Neuronal stem cell (in vitro differentiated cells): ENCODE data around the gene DOCK11.

Experiments
- DNase-seq: peaks from one replicate; pipeline ENCODE4 v3.0.0-alpha.2; 2013; ENCODE audit warnings: low spot score
- H2AFZ ChIP-seq: one replicate; pipeline ENCODE4 v1.6.1; 2013; ENCODE audit warnings: mild to moderate bottlenecking, low read length, inconsistent platforms
- H2AK5ac ChIP-seq: 2 replicates; pipeline ENCODE4 v1.6.1; 2013; ENCODE audit warnings: low read depth, mild to moderate bottlenecking, inconsistent platforms, low read length, moderate library complexity, mixed read lengths
- H2BK120ac ChIP-seq: 2 replicates; pipeline ENCODE4 v1.6.1; 2013; ENCODE audit warnings: low read depth, mild to moderate bottlenecking, inconsistent platforms, low read length, moderate library complexity, mixed read lengths
- H2BK12ac ChIP-seq: one replicate; pipeline ENCODE4 v1.6.1; 2013; ENCODE audit warnings: low read length, inconsistent platforms
- H2BK15ac ChIP-seq: 2 replicates; pipeline ENCODE4 v1.6.1; 2013; ENCODE audit warnings: mild to moderate bottlenecking, low read length, inconsistent platforms, mixed read lengths
- H2BK5ac ChIP-seq: one replicate; pipeline ENCODE4 v1.6.1; 2013; ENCODE audit warnings: inconsistent platforms, mild to moderate bottlenecking, low read length, moderate library complexity
- H3K14ac ChIP-seq: one replicate; pipeline ENCODE4 v1.6.1; 2013; ENCODE audit warnings: low read length, inconsistent platforms
- H3K18ac ChIP-seq: 2 replicates; pipeline ENCODE4 v1.6.1; 2013; ENCODE audit warnings: low read length, inconsistent platforms
- H3K23ac ChIP-seq: 2 replicates; pipeline ENCODE4 v1.6.1; 2013; ENCODE audit warnings: low read depth, mild to moderate bottlenecking, mixed read lengths, low read length, inconsistent platforms; ENCODE audit not compliant: poor library complexity
- H3K27ac ChIP-seq: replicated peaks from 3 replicates; pipeline ENCODE4 v1.5.1; 2013; ENCODE audit warnings: low read length, inconsistent platforms
- H3K27me3 ChIP-seq, 3 experiments: 2 replicates each; pipeline ENCODE4 v1.6.1; 2013; ENCODE audit warnings: low read length in 3 of 3, mild to moderate bottlenecking in 2 of 3, inconsistent platforms in 1 of 3, low read depth in 1 of 3, mixed read lengths in 1 of 3, moderate library complexity in 1 of 3; ENCODE audit not compliant: control insufficient read depth in 3 of 3, insufficient read depth in 3 of 3
- H3K36me3 ChIP-seq, 2 donors: replicated peaks in 1 of 2; 2 replicates each; pipeline ENCODE4 v1.6.1; 2013; ENCODE audit warnings: low read length in 2 of 2; ENCODE audit not compliant: control insufficient read depth in 2 of 2, insufficient read depth in 2 of 2
- H3K4ac ChIP-seq: 2 replicates; pipeline ENCODE4 v1.6.1; 2013; ENCODE audit warnings: inconsistent platforms, mild to moderate bottlenecking, low read length, moderate library complexity
- H3K4me1 ChIP-seq, 2 donors: 1 replicate in 1 of 2; 2 replicates in 1 of 2; pipeline ENCODE4 v1.6.1; 2013; ENCODE audit warnings: low read length in 2 of 2, low read depth in 1 of 2; ENCODE audit not compliant: control insufficient read depth in 2 of 2, insufficient read depth in 1 of 2
- H3K4me2 ChIP-seq: one replicate; pipeline ENCODE4 v1.6.1; 2013; ENCODE audit warnings: mild to moderate bottlenecking, low read length, inconsistent platforms; ENCODE audit not compliant: insufficient read depth, poor library complexity, severe bottlenecking
- H3K4me3 ChIP-seq, 2 donors: 2 replicates each; pipeline ENCODE4 v1.5.1; 2013; ENCODE audit warnings: low read length in 2 of 2, mild to moderate bottlenecking in 2 of 2, inconsistent platforms in 1 of 2, moderate library complexity in 1 of 2
- H3K79me1 ChIP-seq: one replicate; pipeline ENCODE4 v1.6.1; 2013; ENCODE audit warnings: low read depth, mild to moderate bottlenecking, inconsistent platforms, low read length, moderate library complexity
- H3K9ac ChIP-seq: one replicate; pipeline ENCODE4 v1.6.1; 2013; ENCODE audit warnings: mild to moderate bottlenecking, low read depth, low read length, inconsistent platforms; ENCODE audit not compliant: poor library complexity
- H3K9me3 ChIP-seq, 2 donors: replicated peaks in 1 of 2; 2 replicates each; pipeline versions ENCODE3 to v1.6.1; 2013; ENCODE audit warnings: low read length in 2 of 2, mild to moderate bottlenecking in 2 of 2, inconsistent platforms in 1 of 2, low read depth in 1 of 2, mixed read lengths in 1 of 2, moderate library complexity in 1 of 2; ENCODE audit not compliant: control insufficient read depth in 2 of 2, insufficient read depth in 1 of 2
- H4K8ac ChIP-seq: one replicate; pipeline ENCODE4 v1.6.1; 2013; ENCODE audit warnings: low read depth, mild to moderate bottlenecking, inconsistent platforms, low read length, moderate library complexity
- H4K91ac ChIP-seq: one replicate; pipeline ENCODE4 v1.6.1; 2013; ENCODE audit warnings: low read length, low read depth, mild to moderate bottlenecking, inconsistent platforms; ENCODE audit not compliant: poor library complexity
- WGBS, 2 donors: extraction: QIAGEN DNeasy Blood & Tissue Kit; methylation state at CpG; one replicate each; pipeline ENCODE4 v1.1.7; 2013; ENCODE audit warnings: missing lambda C conversion rate in 2 of 2, mixed read lengths in 1 of 2; ENCODE audit not compliant: insufficient read length in 2 of 2, insufficient replicate concordance in 1 of 2; ENCODE audit errors: extremely low coverage in 2 of 2; 5-methylcytosine and 5-hydroxymethylcytosine counted together

The DOCK11 gene

DNA sequence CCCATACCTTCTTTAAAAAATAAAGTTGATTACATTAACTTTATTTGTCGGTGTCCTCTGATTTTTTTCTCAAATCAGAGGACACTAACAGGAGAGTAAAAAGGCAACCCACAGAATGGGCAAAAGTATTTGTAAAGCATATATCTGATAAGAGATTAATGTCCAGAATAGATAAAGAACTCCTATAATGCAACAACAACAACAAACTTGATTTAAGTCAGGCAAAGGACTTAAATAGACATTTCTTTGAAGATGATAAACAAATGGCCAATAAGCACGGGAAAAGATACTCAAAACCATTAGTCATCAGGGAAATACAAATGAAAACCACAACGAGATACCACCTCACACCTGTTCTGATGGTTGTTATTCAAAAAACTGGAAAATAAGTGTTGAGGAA is 28.7 kb downstream of the DOCK11 start:
- no peaks in the 10 kb centered on the region for H3K27me3 ChIP-seq
- peaks cover 5 to 9% of the 10 kb centered on the region in 2 donors for H3K4me1 ChIP-seq
- H2BK15ac ChIP-seq: no peak overlapping the region
- no peaks in the 10 kb centered on the region for H3K79me1 ChIP-seq
- WGBS, 2 donors: no CpG with 5 or more reads among the region's 3 CpGs
- H3K36me3 ChIP-seq: no peaks in the 10 kb centered on the region
- H2BK12ac ChIP-seq: no peak overlapping the region
- H2AK5ac ChIP-seq: no peak overlapping the region
- no peak overlapping the region for H3K18ac ChIP-seq
- no peak overlapping the region for H3K14ac ChIP-seq
- no peak overlapping the region for H2BK5ac ChIP-seq
- H3K9ac ChIP-seq: no peak overlapping the region
- no peak for DNase-seq
- H3K4me3 ChIP-seq: no peak overlapping the region
- H4K91ac ChIP-seq: no peak overlapping the region
- no peak overlapping the region for H3K27ac ChIP-seq
- no peak overlapping the region for H2BK120ac ChIP-seq
- no peak overlapping the region for H2AFZ ChIP-seq
- no peaks in the 10 kb centered on the region for H3K9me3 ChIP-seq
- no peak overlapping the region for H3K4me2 ChIP-seq
- H3K23ac ChIP-seq: no peak overlapping the region
- no peak overlapping the region for H3K4ac ChIP-seq
- no peak overlapping the region for H4K8ac ChIP-seq

DNA sequence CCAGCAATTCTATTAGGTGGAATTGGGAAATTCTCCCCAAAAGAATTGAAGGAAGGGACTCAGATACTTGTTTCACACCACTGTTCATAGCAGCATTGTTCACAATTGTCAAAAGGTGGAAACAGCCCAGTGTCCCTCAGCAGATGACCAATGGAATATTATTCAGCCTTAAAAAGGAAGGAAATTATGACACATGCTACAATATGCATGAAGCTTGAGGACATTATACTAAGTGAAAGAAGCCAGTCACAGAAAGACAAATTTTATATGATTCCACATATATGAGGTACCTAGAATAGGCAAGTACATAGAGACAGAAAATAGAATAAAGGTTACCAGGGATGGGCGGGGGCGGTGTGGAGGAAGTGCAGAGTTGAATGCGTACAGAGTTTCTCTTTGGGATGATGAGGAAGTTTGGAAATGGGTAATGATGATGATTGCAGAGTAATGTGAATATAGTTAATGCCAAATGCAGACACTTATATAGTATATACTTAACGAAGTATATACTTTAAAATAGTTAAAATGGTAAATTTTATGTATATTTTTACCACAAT is 29.6 kb downstream of the DOCK11 start:
- Histone ChIP-seq H3K14ac (no peak overlapping the region), H2BK5ac (no peak overlapping the region), H2BK120ac (no peak overlapping the region)

DNA sequence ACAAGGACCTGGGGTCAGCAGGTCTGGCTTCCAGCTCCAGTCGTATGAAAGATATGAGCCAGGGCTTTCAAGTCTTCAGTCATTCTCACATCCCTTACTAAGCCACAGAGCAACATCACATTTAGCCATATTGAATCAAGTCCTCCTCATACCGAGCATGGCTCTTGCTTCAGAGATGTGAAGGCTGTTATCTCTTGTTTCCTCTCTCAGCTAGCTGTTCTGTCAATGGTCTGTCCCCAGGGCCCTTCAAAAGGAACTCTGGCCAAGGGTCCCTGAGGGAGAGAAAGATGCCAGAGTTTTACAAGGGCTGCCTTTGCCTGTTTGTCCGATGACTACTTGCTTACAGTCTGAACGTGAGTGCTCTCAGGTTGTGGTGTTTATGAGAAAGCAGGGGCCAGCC is 30.5 kb downstream of the DOCK11 start:
- no peak overlapping the region for H3K27ac ChIP-seq
- DNase-seq: no peak
- H3K14ac ChIP-seq: no peak overlapping the region
- no peak overlapping the region for H3K23ac ChIP-seq
- H4K91ac ChIP-seq: no peak overlapping the region
- H3K4me2 ChIP-seq: no peak overlapping the region
- H3K27me3 ChIP-seq: no peaks in the 10 kb centered on the region
- H3K36me3 ChIP-seq: no peaks in the 10 kb centered on the region
- H2AFZ ChIP-seq: no peak overlapping the region
- no peak overlapping the region for H2BK5ac ChIP-seq
- no peak overlapping the region for H4K8ac ChIP-seq
- H2BK120ac ChIP-seq: no peak overlapping the region
- no peaks in the 10 kb centered on the region for H3K79me1 ChIP-seq
- H3K4me3 ChIP-seq: no peak overlapping the region
- peaks cover 5 to 9% of the 10 kb centered on the region in 2 donors for H3K4me1 ChIP-seq
- no peak overlapping the region for H2AK5ac ChIP-seq
- no peaks in the 10 kb centered on the region for H3K9me3 ChIP-seq
- no peak overlapping the region for H3K9ac ChIP-seq
- H2BK15ac ChIP-seq: no peak overlapping the region
- H3K18ac ChIP-seq: no peak overlapping the region
- H3K4ac ChIP-seq: no peak overlapping the region
- no peak overlapping the region for H2BK12ac ChIP-seq
- no CpG with 5 or more reads among the region's 4 CpGs for WGBS, 2 donors

More for the DNA sequence above, 29.6 kb downstream of the DOCK11 start:
- no peak for DNase-seq
- Histone ChIP-seq H2BK12ac (no peak overlapping the region), H3K79me1 (no peaks in the 10 kb centered on the region), H4K8ac (no peak overlapping the region), H3K4ac (no peak overlapping the region), H3K4me3 (no peak overlapping the region), H3K9me3 (no peaks in the 10 kb centered on the region), H2AK5ac (no peak overlapping the region), H3K36me3 (no peaks in the 10 kb centered on the region), H3K23ac (no peak overlapping the region), H3K27me3 (no peaks in the 10 kb centered on the region), H2BK15ac (no peak overlapping the region), H3K9ac (no peak overlapping the region), H4K91ac (no peak overlapping the region), H3K18ac (no peak overlapping the region), H3K4me1 (peaks cover 5 to 9% of the 10 kb centered on the region in 2 donors), H2AFZ (no peak overlapping the region), H3K27ac (no peak overlapping the region), H3K4me2 (no peak overlapping the region)
- no CpG with 5 or more reads among the region's 4 CpGs for WGBS, 2 donors

DNA sequence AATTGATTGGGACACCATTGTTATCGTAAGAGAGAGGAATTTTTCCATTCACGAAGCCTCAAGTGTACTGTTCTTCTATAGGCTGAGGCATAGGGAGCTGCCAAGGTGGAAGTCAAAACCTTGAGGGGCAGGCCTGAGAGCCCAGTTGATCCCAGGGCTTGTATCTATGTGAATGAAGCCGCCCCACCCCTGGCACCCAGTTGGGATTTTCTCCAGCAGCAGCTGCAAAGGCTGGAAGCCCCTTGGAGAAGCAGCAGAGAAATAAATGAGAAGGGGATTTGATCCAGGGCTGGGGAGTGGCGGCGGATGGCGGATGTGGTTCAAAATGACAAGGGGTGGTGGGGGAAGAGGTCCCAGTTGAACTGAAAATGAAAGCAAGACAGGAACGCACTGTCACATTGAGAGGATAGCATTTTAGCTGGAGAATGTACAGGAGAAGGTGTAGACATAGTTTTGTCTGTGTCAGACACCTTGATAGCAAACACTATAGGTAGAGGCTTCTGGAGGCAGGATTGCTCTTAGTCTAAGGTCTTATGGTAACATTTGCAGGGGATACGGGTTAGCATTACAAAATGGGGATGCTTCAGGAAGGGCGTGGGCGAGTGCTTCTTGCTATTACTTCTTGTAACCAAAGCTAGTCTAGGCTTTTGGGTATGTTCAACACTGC is 32.6 kb downstream of the DOCK11 start:
- H3K9me3 ChIP-seq: no peaks in the 10 kb centered on the region
- no peak overlapping the region for H4K8ac ChIP-seq
- no peak overlapping the region for H2AFZ ChIP-seq
- H3K4ac ChIP-seq: no peak overlapping the region
- H3K18ac ChIP-seq: no peak overlapping the region
- no peaks in the 10 kb centered on the region for H3K79me1 ChIP-seq
- H2AK5ac ChIP-seq: no peak overlapping the region
- WGBS, 2 donors: no CpG with 5 or more reads among the region's 10 CpGs
- no peak overlapping the region for H3K14ac ChIP-seq
- H3K4me3 ChIP-seq: no peak overlapping the region
- no peak overlapping the region for H2BK5ac ChIP-seq
- no peak overlapping the region for H3K27ac ChIP-seq
- no peak overlapping the region for H3K23ac ChIP-seq
- peaks cover 5 to 9% of the 10 kb centered on the region in 2 donors for H3K4me1 ChIP-seq
- DNase-seq: no peak
- no peak overlapping the region for H2BK12ac ChIP-seq
- no peaks in the 10 kb centered on the region for H3K36me3 ChIP-seq
- H3K4me2 ChIP-seq: no peak overlapping the region
- no peak overlapping the region for H2BK15ac ChIP-seq
- H2BK120ac ChIP-seq: no peak overlapping the region
- no peaks in the 10 kb centered on the region for H3K27me3 ChIP-seq
- no peak overlapping the region for H4K91ac ChIP-seq
- H3K9ac ChIP-seq: no peak overlapping the region
